Jurkat, Clone E6-1 (cell line): ENCODE measurements around the gene GMEB1.
"Not testable (repeated sequence)": the region's sequence is repeated elsewhere in the genome, so short reads cannot be mapped to it uniquely, and the experiment has no call there.

Source experiments
- DNase-seq: peaks from one replicate; pipeline ENCODE4 v3.0.0-alpha.2; 2011; ENCODE audit warnings: low read depth, low spot score
- H3K4me3 ChIP-seq: 2 replicates; pipeline ENCODE4 v1.5.1; 2011; ENCODE audit warnings: mild to moderate bottlenecking, low read length, control low read depth, moderate library complexity

The GMEB1 gene

DNA sequence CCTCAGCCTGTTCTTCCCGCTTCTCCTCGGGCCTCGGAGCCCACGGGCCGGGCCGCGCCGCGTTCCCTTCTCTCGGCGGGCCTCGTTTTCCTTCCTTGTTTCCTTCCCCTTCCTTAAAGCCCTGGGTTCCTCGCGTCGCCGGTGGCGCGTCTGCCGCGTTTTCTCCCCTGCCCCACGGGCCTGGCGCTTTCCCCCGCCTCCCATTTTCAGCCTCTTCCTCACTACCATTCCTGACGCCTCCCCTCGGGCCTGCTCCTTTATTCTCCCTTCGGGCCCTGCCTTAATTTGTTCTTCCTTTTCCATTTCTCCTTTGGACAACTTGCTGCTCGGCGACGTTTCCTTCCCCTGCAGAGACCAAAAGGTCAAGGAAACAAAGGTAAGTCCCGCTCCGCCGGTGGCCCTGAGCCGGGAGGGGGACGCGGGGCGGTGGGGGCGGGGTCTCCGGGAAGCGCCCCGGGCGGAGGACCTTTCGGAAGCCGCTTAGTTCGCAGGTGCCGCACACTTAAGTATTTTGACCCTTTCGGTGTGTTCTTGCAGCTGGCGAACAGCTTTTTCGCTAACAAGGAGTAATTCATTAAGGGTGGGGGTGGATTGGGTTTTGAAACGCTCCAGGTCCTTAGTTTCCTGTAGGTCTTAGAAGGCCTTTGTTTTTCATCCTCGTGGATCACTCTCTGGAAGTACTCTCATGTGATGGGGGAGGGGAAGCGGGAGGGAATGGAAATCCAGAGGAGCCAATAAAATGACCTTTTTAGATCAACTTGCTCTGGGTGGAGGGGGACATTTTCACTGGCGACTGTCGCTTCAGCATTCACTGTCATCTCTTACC is 68.9 kb downstream of the GMEB1 start:
- H3K4me3 ChIP-seq, result peak overlapping the region; percentile 94
- no peak for DNase-seq

GRCh38 chr1:28740118-28740517 is 71.5 kb downstream of the GMEB1 start:
- no peak for DNase-seq
- H3K4me3 ChIP-seq, result no peak overlapping the region

- no peak overlapping the region for H3K4me3 ChIP-seq
- DNase-seq, result no peak
These were observed 75.6 kb downstream of the GMEB1 start for GRCh38 chr1:28744184-28744583.

- no peak for DNase-seq
- no peak overlapping the region for H3K4me3 ChIP-seq
These were observed 77.1 kb downstream of the GMEB1 start for GRCh38 chr1:28745653-28746173.

- H3K4me3 ChIP-seq, result no peak overlapping the region
- DNase-seq, result no peak
These were observed 81.7 kb downstream of the GMEB1 start for GRCh38 chr1:28750330-28750729.

DNA sequence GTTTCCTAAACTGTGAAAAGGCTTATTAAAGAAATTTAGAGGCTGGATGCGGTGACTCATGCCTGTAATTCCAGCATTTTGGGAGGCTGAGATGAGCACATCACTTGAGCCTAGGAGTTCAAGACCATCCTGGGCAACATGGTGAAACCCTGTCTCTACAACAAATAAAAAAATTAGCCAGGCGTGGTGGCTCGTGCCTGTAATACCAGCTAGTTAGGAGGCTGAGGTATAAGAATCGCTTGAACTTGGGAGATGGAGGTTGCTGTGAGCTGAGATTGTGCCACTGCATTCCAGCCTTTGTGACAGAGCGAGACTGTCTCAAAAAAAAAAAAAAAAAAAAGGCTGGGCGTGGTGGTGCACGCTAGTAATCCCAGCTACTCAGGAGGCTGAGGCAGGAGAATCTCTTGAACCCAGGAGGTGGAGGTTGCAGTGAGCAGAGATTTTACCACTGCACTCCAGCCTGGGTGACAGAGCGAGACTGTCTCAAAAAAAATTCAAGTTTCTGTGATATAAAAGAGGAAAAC is 82.2 kb downstream of the GMEB1 start:
- not testable (repeated sequence) for DNase-seq, H3K4me3 ChIP-seq

DNA sequence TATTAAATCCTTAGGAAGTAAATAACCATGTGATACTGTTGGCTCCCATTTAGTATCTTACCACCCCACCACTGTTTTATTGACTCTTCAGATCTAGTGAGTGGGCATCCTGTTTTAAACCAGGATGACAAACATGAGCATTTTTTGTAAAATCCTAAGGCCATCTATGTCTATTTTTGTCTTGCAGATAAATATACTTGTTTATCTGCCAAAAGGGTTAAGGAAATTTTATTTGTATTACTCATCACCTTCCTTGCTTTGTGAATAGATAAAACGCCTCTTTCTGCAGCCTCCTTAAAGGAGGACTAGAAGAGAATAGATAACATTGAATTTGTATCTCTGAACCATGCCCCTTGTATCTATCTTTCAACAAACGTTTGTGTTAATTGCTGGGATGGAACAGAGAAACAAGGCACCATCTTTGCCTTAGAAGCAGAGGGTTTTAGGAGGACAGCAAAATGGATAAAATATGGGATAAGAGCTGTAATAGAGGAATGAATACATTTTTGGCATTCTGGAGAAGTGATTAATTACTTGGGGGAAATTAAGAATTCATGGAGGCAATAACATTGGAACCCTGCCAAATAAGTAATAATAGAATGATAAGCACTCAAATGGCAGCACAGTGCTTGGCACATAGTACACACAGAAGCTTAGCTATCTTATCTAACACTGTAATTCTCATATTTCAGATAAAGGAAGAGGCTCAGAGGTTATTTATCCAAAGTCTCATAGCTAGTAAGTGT is 82.9 kb downstream of the GMEB1 start:
- no peak overlapping the region for H3K4me3 ChIP-seq
- no peak for DNase-seq

DNA sequence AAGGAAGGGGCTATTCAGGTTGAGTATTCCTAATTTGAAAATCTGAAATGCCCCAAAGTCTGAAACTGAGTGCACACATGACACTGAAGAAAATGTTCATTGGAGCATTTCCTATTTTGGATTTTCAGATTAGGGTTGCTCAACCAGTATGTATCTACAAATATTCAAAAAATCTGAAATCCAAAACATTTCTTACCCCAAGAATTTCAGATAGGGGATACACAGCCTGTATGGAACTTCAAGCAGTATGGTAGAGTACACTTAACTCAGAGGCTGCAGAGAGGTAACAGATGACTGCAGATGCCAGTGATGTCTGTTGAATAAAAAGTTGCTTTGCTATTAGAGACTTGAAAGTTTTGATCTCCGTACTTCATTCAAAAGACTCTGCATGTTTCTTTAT is 87.1 kb downstream of the GMEB1 start:
- no peak for DNase-seq
- no peak overlapping the region for H3K4me3 ChIP-seq

GRCh38 chr1:28756846-28757245 is 88.3 kb downstream of the GMEB1 start:
- DNase-seq, result no peak
- no peak overlapping the region for H3K4me3 ChIP-seq

- no peak overlapping the region for H3K4me3 ChIP-seq
- no peak for DNase-seq
These were observed 89.8 kb downstream of the GMEB1 start for GRCh38 chr1:28758420-28758819.

DNA sequence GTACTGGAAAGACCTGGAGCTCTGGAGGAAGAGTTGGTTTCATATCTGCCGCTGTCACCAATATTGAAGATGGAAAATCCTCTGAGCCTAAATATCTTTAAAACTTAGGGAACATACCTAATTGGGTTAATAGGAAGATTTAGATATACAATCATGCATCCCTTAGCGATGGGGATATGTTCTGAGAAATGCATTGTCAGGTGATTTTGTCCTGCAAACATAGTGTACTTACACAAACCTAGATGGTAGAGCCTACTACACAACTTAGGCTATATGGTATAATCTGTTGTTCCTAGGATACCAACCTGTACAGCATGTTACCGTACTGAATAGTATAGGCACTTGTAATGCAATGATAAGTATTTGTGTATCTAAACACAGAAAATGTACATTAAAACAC is 90.7 kb downstream of the GMEB1 start:
- no peak for DNase-seq
- H3K4me3 ChIP-seq, result no peak overlapping the region

DNA sequence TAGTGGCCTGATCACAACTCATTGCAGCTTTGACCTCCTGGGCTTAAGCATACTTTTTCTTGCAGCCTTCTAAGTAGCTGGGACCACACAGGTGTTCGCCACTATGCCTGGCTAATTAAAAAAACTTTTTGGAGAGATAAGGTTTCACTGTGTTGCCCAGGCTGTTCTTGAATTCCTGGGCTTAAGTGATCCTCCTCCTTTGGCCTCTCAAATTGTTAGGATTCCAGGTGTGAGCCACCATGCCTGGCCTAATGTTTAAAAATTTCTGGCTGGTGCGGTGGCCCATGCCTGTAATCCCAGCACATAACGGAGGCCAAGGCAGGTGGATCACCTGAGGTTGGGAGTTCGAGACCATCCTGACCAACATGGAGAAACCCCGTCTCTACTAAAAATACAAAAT is 92.6 kb downstream of the GMEB1 start:
- no peak overlapping the region for H3K4me3 ChIP-seq
- no peak for DNase-seq

DNA sequence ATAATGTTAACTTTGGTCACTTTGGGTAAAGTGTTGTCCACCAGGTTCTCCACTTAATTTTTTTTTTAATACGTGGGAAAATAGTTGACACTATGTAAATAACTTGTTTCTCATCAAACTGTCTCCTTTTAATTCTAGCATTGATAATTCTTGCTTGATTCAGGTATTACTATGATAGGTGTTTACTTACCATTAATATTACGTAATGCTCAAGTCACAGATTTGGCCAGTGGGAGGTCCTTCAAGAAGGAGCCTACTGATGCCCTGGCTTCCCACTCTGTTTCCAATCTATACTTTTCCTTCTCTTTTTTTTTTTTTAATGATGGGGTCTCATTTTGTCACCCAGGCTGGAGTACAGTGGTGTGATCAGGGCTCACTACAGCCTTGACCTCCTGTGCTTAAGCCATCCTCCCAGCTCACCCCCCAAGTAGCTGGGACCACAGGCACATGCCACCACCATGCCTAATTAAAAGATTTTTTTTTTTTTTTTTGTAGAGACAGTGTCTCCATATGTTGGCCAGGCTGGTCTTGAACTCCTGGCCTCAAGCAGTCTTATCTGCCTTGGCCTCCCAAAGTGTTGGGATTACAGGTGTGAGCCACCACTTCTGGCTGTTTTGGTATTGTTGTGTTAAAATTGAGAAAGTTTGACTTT is 98.1 kb downstream of the GMEB1 start:
- no peak overlapping the region for H3K4me3 ChIP-seq
- DNase-seq, result no peak
